ENCODE data around the gene EGFR.

The EGFR gene

DNA sequence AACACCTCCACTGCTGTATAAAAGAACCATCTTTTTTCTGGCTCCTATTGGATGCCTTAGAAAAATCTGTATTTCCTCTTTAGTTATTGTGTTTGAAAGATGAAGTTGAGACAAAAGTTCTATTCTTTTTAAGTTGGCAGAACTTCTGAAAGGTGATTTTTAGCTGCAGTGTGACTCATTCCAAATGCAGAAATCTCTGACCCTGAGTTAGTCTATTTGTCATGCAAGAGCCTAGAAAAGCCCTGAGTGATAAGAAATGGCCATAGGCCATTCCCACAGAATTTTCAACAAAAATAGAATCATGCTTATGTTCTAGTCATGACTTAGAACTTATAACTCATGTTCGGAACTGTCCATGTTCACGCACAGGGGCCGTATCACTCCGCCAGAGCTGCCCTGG lies 89.1 kb downstream of the EGFR start:
- H3K27ac ChIP-seq, result no peak overlapping the region
- no peak for TF ChIP-seq CTCF (IDR thresholded peaks at IDR 0.05)
- DNase-seq (ENCODE audit: low spot score), result no peak

DNA sequence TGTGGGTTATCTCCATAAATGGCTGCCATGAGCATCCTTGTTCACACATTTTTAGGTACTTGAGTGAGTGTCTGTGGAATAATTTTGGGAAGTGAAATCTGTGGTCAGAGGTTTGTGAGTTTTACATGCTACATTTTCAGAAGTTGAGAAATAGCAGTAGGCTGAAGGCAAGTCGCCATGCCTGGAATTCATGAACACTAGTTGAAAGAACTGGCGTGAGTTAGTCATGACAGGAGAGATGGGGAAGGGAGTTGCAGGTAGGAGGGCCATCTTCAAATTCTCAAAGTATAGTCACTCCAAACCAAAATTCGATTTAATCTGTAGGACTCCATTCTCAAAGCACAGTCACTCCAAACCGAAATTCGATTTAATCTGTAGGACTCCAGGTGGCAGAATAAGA lies 89.6 kb downstream of the EGFR start:
- Histone ChIP-seq H3K27ac (no peak overlapping the region), H3K4me3 (no peak overlapping the region)
- DNase-seq (ENCODE audit: low spot score), result no peak
- no peak for TF ChIP-seq CTCF (IDR thresholded peaks at IDR 0.05)

More for the DNA sequence above, 89.1 kb downstream of the EGFR start:
- no peak overlapping the region for H3K4me3 ChIP-seq

- TF ChIP-seq CTCF (IDR thresholded peaks at IDR 0.05), result no peak
- Histone ChIP-seq H3K4me3 (no peak overlapping the region), H3K27ac (no peak overlapping the region)
- DNase-seq (ENCODE audit: low spot score), result no peak
Observed at GRCh38 chr7:55108818-55109217, 90.0 kb downstream of the EGFR start.

DNA sequence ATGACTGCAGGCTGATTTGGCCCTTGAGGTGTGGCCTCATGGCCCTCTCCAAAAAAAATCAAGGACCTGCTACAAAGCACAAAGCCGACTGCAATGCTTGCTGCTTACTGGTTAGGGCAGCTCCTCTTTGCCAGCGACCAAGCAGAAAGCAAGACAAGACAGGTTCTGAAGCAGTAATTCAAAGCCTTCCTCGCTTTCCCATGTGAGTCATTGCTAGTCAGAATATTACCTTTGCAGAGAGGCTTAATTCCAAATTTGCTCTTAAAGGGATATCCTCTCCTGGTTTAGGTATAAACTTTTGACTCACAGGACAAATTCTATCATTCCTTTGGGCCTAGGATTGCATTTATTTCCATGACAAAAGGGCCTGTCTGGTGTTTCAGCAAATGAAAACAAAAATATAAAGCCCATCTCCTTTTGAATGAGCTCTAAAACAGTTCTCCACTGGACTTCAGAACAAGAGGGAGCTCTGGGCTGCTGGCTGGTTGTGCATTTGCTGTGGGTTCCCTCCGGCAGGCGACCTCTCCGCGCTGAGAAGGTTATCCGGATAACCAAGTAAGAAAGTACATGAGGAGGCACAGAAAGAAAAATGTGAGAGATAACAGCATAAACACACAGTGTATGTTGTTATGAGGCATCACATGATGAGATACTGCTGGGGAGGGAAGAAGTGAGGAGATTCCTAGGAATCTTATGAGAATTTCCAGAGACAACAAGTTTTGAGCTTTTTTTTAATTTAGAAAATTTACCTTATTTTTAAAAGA lies 90.8 kb downstream of the EGFR start:
- no peak overlapping the region for H3K27ac ChIP-seq
- DNase-seq (ENCODE audit: low spot score), result no peak

DNA sequence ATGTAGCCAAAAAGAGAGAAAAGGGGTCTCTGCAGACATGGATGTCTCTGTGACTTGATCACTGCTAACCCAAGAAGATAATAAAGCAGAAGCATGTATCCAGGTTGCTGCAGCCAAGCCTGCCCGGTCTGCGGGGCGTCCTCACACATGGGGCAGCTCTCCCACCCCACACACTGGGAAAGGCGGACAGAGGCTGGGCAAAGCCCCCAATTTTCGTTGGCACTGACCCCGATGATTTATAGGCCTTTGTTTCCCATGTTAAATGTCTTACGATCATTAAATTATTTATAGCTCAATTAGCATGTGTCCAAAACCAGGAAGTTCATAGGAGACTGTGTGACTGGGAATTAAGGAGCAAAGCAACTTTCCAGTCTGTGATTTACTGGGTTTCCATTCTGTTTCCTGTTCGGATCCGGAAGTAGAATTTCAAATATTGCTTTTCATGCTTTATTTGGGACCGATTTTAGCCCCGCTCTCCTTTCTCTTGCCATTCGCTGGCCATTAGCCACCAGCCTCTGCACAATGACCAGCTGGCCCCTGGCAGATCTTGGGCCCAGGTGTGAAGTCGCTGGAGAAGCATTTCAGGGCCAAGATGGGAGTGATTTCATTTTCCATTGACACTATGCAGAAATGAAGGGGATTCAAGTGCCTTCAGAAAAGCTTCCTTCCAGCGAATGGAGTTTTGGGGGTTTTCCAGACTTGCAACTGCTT lies 91.6 kb downstream of the EGFR start:
- peak overlapping the region; percentile 36 for H3K4me3 ChIP-seq
- no peak for DNase-seq (ENCODE audit: low spot score)
- peak overlapping the region in 1 of 2 donors; percentile 53 for H3K27ac ChIP-seq
- TF ChIP-seq CTCF (IDR thresholded peaks at IDR 0.05), result no peak

More for the DNA sequence above, 90.8 kb downstream of the EGFR start:
- TF ChIP-seq CTCF (IDR thresholded peaks at IDR 0.05), result no peak
- H3K4me3 ChIP-seq, result no peak overlapping the region

DNA sequence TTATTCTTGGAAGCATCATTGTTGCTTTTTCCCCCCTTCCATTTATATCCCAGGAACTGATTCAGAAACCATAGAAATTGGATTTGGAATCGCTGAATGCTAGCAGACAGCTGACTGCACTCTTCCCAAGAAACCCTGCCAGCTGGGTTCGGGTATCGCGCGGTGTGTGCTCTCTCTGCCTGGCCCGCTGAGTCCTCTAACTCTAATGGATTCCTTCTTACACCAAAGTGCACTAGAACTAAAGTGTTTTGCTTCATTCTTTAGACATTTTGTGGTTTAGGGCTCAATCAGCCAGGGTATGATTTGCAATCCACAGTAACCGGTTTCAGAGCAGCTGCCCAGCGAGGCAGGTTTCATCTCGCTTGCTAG lies 92.2 kb downstream of the EGFR start:
- Histone ChIP-seq H3K27ac (peak overlapping the region in 1 of 2 donors; percentile 53), H3K4me3 (peak overlapping the region; percentile 36)
- no peak for DNase-seq (ENCODE audit: low spot score)
- no peak for TF ChIP-seq CTCF (IDR thresholded peaks at IDR 0.05)

DNA sequence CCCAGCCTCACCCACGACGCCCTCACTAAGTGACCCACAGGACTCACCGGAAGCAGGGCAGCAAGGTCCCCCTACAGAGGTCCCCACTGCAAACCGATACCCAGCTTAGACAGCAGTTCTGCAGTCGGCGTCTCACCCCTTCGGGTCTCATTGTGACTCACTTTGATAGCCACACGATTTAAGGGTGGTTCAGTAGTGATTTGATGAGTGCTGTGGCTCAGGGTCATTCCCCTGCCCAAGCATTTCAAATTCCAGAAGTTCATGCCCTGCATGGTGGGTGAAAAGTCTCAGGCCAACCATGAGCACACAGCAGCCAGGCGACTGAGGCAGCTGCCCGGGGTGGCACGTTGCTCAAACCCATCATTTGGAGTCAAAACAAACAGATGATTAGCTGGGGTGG lies 93.2 kb downstream of the EGFR start:
- Histone ChIP-seq H3K27ac (no peak overlapping the region), H3K4me3 (no peak overlapping the region)
- no peak for DNase-seq (ENCODE audit: low spot score)
- no peak for TF ChIP-seq CTCF (IDR thresholded peaks at IDR 0.05)

Data from coronary artery (tissue), 2 donors.